ENCODE measurements around the gene SYT2. TPM values are rescaled to one million over a fixed set of nuclear protein-coding genes. Genes with fewer than 3 reads are reported as not detected.
"Not testable (repeated sequence)": the region's sequence is repeated elsewhere in the genome, so short reads cannot be mapped to it uniquely, and the experiment has no call there.

The SYT2 gene
- total and polyA plus RNA-seq, 9 of the 15 experiments (the other 6 are each of a cell fraction or from before 2014, with no cell fraction given) = not detected

GRCh38 chr1:202614363-202615207 lies 95.7 kb downstream of the SYT2 start:
- in situ Hi-C loops (cut with MboI) = not testable (repeated sequence)

More at GRCh38 chr1:202614363-202615207, 95.7 kb downstream of the SYT2 start:
- H3K36me3 ChIP-seq (ENCODE audit: control insufficient read depth, insufficient read depth, low read length); POLR2A ChIA-PET; H3K27ac ChIP-seq (ENCODE audit: extremely low read depth, low read depth, low read length); DNase-seq (ENCODE audit: extremely low read depth in 1 of 4, low spot score in 3 of 4); BruUV-seq (replicated peaks); H3K9me3 ChIP-seq (replicated peaks; ENCODE audit: control insufficient read depth, insufficient read depth, low read depth, low read length); H3K4me3 ChIP-seq; H3K4me2 ChIP-seq (ENCODE audit: insufficient read depth, low read length); H3K79me2 ChIP-seq (ENCODE audit: control insufficient read depth, insufficient read depth, low read length); intact Hi-C loops (cut with micrococcal nuclease); FAIRE-seq; H2AFZ ChIP-seq (ENCODE audit: low read depth, low read length); H3K4me1 ChIP-seq (replicated peaks in 1 of 2; ENCODE audit: control insufficient read depth in 2 of 2, insufficient read depth in 2 of 2, low read length in 2 of 2); H3K9me1 ChIP-seq (ENCODE audit: control insufficient read depth, insufficient read depth, low read length); H4K20me1 ChIP-seq (replicated peaks; ENCODE audit: control insufficient read depth, insufficient read depth, low read length); TF ChIP-seq REST (CRISPR knock-in tag; IDR thresholded peaks at IDR 0.05; ENCODE audit: low read depth): not testable (repeated sequence)
- WGBS (ENCODE audit: insufficient coverage, low coverage, missing lambda C conversion rate) = 9% methylated on average over 11 of the region's 11 CpGs
- Histone ChIP-seq H3K9ac (ENCODE audit: insufficient read depth in 1 of 2, low read depth in 2 of 2, low read length in 2 of 2) (0 out of 4 replicates have a peak overlapping the region, but pooled peaks of 1 of the 2 experiments have one; percentile 45), H3K27me3 (ENCODE audit: control insufficient read depth in 2 of 2, insufficient read depth in 2 of 2, low read length in 2 of 2) (peaks cover 7 to 60% of the 10 kb centered on the region in 2 experiments; a peak in 3 of 5 replicates)
- CTCF ChIA-PET (ENCODE audit: low intra/inter-chr PET ratio) = interaction anchor here (0.7 to 1.1 kb wide), 4 partner anchors 43 to 873 kb away, joined by 3 to 6 read pairs (median 4); no protein-coding TSS in a partner anchor
- TF ChIP-seq RAD21 (CRISPR knock-in tag; conservative IDR thresholded peaks at IDR 0.05 in 1 of 2, IDR thresholded peaks at IDR 0.05 in 1 of 2) (peak in 1 of 2 experiments; percentile 60; a peak in 2 of 4 replicates), CTCF (IDR thresholded peaks at IDR 0.05 in 2 of 3, conservative IDR thresholded peaks at IDR 0.05 in 1 of 3; ENCODE audit: insufficient read depth in 2 of 3, low read depth in 1 of 3, low read length in 3 of 3) (peak in 2 of 3 experiments; percentile 25 to 52; a peak in 2 of 6 replicates), REST (IDR thresholded peaks at IDR 0.05; ENCODE audit: borderline replicate concordance) (peak; percentile 40; the same call in 1 of the 2 replicates)
- peak; percentile 56 for ATAC-seq
